ENCODE measurements around the gene PBRM1.
A peak's percentile ranks its signal among the peaks of the same experiment; 100 is the strongest.
"Not testable (repeated sequence)": the region's sequence is repeated elsewhere in the genome, so short reads cannot be mapped to it uniquely, and the experiment has no call there.

PBRM1 gene

DNA sequence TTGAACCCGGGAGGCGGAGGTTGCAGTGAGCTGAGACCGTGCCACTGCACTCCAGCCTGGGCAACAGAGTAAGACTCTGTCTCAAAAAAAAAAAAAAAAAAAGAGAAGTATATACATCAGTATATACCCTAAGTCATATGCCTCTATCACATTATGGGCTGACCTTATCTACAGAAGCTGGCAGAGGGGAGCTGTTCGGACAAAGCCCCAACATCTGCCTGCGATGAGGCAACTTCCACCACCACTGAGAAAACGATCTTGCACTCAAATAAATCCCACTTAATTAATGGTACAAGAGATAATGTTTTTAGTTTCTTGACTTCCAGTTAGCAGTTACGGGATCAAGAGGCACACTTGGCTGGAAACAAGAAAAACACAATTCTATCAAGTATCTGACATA lies 17.6 kb upstream of the PBRM1 start:
- no peak for DNase-seq

GRCh38 chr3:52697632-52697965 lies 11.9 kb upstream of the PBRM1 start:
- DNase-seq: no peak

- DNase-seq: no peak
Measured at GRCh38 chr3:52696830-52697631, 11.3 kb upstream of the PBRM1 start.

GRCh38 chr3:52695798-52696671 lies 10.3 kb upstream of the PBRM1 start:
- no peak for DNase-seq

DNA sequence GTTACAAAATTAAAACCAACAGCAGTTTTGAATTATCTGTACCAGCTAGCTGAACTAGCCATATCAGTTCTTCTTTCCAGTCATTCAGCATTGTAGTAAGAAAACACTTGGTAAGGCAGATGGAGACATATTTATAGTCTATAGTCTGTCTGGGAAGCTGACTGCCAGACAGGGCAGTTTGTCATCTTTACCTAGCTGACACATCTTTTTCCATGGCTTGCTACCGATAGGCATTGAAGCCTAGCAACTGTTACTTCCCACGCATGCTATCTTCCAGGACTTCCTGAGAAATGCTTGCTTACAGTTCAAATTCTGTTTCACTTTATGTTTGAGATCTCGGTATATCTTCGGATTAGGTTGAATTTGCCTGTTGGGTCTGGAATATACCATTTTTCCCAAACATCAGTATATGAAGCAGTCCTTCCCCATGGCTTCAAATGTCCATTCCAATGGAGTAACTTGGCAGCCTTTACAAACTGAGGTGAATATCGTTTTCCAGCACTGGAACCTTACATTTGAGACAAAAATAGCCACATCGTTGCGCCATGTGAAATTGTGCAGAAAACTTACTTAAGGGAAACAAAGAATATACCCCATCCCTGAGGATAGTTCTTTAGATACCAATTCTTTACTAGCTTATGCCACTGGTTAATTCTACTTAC lies 8.9 kb upstream of the PBRM1 start:
- DNase-seq: no peak

DNA sequence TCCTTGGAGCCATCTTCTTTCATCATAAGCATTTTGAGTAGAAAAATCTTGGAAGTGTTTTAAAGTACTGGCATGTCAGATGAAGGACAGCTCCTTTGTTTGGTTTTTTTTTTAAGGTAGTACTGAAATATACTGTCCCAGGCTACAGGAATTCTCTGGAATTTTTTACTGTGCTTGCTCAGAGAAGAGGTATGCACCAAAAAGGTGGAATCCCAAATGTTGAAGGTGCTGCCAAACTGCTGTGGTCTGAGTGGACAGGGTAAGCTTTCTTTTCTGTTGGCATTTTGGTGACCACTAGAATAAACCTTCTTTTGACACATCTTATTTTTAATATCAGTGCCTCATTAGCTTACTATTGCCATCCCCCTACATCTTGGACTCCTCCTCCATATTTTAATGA lies 7.4 kb upstream of the PBRM1 start:
- no peak for DNase-seq

DNA sequence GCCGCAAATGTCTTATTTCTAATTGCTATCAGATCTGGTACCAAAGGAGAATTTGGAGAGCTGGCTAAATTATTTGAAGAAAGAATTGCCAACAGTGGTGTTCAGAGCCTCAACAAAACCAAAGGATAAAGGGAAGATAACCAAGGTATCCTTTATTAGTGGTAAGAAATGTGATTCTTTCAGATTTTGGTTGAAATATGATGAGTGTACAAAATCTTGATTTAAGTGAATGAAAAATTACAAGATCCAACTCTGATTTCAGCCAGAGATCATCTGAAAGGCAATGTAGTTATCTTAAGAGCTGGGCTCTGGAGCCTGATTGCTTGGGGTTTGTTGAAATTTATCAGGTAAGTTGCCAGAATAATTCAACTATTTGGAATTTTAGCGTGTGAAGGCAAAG lies 4.8 kb upstream of the PBRM1 start:
- DNase-seq: no peak

DNA sequence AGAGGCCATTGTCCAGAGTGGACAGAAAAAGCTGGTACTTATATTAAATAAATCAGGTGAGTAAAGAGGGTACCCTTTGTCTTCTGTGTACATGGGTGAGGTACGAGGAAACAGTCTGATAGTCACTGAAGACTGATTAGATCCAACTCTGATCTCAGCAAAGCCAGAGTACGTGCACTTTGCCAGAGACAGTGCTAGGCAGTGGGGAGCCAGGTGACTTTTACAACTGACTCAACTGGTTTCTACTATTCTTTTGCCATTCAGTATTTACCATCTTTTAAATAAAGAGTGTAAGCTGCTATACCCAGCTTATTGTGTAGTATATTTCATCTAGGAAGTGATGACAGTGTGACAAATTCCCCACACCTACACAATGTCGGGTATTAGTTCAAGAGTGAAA lies 3.4 kb upstream of the PBRM1 start:
- DNase-seq: no peak

DNA sequence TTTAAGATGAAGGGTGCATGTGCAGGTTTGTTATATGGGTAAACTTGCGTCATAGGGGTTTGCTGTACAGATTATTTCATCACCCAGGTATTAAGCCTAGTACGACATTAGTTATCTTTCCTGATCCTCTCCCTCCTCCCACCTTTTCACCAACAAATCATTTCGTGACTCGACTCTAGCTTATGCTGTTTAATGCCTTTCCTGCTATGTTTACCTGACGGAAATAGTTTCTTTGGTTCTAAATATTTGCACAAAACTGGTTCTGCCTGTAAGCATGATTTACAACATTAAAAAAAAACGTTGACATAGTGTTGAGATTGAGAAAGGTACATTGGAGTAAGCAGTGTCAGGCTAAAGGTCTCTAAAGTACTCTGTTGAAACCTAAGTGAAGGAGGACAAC lies 2.6 kb upstream of the PBRM1 start:
- no peak for DNase-seq

DNA sequence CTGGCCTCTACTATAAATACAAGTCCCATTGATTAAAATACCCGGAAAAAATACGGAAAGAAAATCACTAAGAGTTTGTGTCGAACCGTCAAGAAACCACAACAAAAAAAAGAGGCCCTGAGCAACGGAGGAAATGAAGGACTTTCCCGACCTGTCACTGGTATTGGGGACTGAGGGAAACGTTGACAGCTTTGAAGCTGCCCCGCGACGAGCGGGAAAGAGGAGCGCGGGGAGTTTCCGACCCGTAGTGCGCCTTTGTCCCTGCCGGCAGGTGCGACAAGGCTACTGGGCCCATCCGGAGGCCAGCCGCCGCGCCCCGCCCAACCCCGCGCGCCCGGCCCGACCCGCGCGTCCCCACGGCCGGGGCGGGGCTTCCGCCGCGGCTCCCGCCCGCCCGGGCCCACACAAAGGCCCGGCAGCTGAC lies 416 bp downstream of the PBRM1 start:
- DNase-seq: peak; percentile 85 to 91

- no peak for DNase-seq
Measured at GRCh38 chr3:52684184-52684583, 1.5 kb downstream of the PBRM1 start.

- no peak for DNase-seq
Measured at GRCh38 chr3:52683611-52684010, 2.1 kb downstream of the PBRM1 start.

GRCh38 chr3:52682016-52682415 lies 3.7 kb downstream of the PBRM1 start:
- no peak for DNase-seq

DNA sequence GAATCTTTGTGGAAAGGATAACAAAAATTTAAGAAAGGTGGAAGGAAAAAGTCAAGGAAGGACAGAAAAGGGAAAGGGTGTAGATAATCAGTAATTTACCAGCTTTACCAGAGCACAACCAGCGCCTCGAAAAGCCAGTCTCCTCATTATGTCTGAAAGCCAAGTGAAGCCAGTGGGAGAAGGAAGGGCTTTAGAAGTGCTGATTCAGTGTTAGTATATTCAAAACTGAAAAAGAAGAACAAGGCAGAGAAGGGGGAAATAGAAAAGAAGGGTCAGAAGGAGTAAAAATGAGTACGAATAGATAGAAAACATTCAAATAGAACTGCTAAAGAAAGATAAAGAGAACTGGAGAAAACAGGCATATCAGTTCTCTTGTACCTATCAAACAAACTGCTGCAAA lies 4.1 kb downstream of the PBRM1 start:
- no peak for DNase-seq

- no peak for DNase-seq
Measured at GRCh38 chr3:52679811-52680210, 5.9 kb downstream of the PBRM1 start.

DNA sequence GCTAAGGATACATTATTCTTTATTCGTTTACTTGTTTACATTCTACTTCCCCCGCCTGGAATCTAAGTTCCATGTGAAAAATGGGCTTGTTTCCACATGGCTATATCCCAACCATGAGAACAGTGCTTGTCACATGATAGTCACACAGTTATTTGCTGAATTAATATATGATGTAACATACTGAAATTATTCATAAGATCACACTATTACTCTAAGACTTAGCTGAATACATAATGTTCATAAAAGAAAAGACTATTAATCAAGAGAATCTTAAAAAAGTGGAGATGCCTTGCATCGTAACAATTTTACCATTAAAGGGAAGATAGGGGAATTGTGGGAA lies 6.5 kb downstream of the PBRM1 start:
- DNase-seq: no peak

- no peak for DNase-seq
Measured at GRCh38 chr3:52678265-52679198, 7.2 kb downstream of the PBRM1 start.

- not testable (repeated sequence) for DNase-seq
Measured at GRCh38 chr3:52676201-52676600, 9.5 kb downstream of the PBRM1 start.

DNA sequence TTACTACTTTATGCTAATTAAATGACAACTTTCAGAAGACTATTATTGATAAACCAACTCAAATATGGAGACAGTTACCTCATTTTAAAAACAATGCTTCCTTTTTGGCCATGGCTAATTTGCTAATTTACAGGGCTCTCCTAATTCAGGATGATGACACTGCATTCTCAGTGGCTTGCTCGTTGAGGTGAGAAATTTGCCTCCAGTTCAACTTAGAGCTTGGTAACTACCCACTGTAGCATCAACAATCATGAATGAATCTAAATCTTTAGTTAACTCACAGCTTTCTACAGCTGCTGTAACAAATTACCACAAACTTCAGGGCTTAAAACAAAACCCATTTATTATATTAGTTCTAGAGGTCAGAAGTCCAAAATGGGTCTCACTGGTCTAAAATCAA lies 14.0 kb downstream of the PBRM1 start:
- DNase-seq: no peak

- DNase-seq: peak; percentile 26 to 39
Measured at GRCh38 chr3:52670621-52671521, 14.8 kb downstream of the PBRM1 start.

- no peak for DNase-seq
Measured at GRCh38 chr3:52663098-52663497, 22.6 kb downstream of the PBRM1 start.

- DNase-seq: no peak
Measured at GRCh38 chr3:52660046-52660445, 25.7 kb downstream of the PBRM1 start.

All from CD4-positive, alpha-beta T cell treated with Interferon alpha-2 for 1 hour (primary cell).